Activated CD4-positive, alpha-beta memory T cell treated with anti-CD3 and anti-CD28 coated beads for 36 hours (primary cell): ENCODE results near the gene NCOA4. TPM values are rescaled to one million over a fixed set of nuclear protein-coding genes. Genes with fewer than 3 reads are reported as not detected.
"Not testable (repeated sequence)": the region's sequence is repeated elsewhere in the genome, so short reads cannot be mapped to it uniquely, and the experiment has no call there.

Experiments
- CTCF ChIA-PET: fragments of 350-600 bp; sonication (Branson Sonifier 250); formaldehyde crosslinking; loops from one replicate; lab custom pipeline; 2021; ENCODE audit warnings: antibody characterized with exemption, inconsistent platforms; lab: Charles Lee
- POLR2A ChIA-PET: fragments of 350-600 bp; sonication (Branson Sonifier 250); formaldehyde crosslinking; loops from one replicate; lab custom pipeline; 2021; ENCODE audit warnings: antibody characterized with exemption; lab: Charles Lee
- DNase-seq: peaks from one replicate; pipeline ENCODE4 v3.0.0-alpha.2; 2020
- H3K27ac Mint-ChIP-seq: one replicate; pipeline ENCODE4 v1.8.0; 2021; ENCODE audit warnings: mixed read lengths
- H3K27me3 Mint-ChIP-seq: one replicate; pipeline ENCODE4 v1.8.0; 2021; ENCODE audit warnings: mixed read lengths
- H3K36me3 Mint-ChIP-seq: one replicate; pipeline ENCODE4 v1.8.0; 2021; ENCODE audit warnings: mixed read lengths
- H3K4me1 Mint-ChIP-seq: one replicate; pipeline ENCODE4 v1.8.0; 2021; ENCODE audit warnings: low read depth, mixed read lengths
- H3K4me3 Mint-ChIP-seq: one replicate; pipeline ENCODE4 v1.8.0; 2021; ENCODE audit warnings: mild to moderate bottlenecking, mixed read lengths
- H3K9me3 Mint-ChIP-seq: one replicate; pipeline ENCODE4 v1.8.0; 2021; ENCODE audit warnings: mixed read lengths
- intact Hi-C: fragments of 100-400 bp; cut with micrococcal nuclease; formaldehyde crosslinking; loops from one replicate; pipeline ENCODE4 v1.15.1; 2023
- total RNA-seq, 2 experiments: library from RNA; stranded (reverse); gene quantifications; one replicate each; pipeline ENCODE4 v1.2.3, GENCODE V29; 2021

The NCOA4 gene
- total RNA-seq, 2 experiments from 2014 or later, result 79.9 to 85.3 TPM

DNA sequence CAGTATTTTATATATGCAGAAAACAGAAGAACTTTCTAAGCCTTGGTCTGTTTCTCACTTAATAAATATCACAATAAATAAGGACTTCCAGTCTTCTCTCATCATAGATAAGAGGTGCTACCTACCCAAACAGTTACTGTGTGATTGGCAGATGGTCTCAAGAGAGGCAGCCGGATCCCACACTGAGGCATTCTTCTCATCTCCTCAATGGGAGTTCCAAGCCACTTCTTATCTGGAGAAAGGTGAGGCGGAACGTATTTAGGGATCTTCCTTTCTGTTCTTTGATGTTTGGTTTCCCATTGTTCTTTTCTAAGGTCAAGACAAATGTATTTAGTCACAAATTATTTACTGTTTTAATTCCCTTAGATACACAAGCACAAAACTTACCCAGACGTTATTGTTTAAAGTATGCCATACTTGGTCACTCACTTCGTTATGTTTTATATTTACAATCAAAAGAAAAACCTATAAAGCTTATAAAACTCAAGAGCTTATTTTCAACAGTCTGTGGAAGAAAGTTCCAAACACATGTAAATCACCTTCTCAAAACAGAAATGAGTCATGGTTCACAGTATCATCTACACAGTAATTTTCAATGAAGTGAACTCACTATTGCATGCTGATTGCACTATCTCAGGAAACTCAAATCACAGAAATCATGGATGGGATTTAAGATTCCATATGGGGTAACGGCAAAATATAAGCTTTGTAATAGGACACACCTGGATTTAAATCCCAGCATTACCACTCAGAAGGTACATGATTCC, 67.6 kb downstream of the NCOA4 start:
- intact Hi-C loops, H3K27me3 Mint-ChIP-seq, H3K9me3 Mint-ChIP-seq, H3K36me3 Mint-ChIP-seq, DNase-seq, H3K4me1 Mint-ChIP-seq, H3K27ac Mint-ChIP-seq, H3K4me3 Mint-ChIP-seq, CTCF ChIA-PET, POLR2A ChIA-PET: not testable (repeated sequence)

DNA sequence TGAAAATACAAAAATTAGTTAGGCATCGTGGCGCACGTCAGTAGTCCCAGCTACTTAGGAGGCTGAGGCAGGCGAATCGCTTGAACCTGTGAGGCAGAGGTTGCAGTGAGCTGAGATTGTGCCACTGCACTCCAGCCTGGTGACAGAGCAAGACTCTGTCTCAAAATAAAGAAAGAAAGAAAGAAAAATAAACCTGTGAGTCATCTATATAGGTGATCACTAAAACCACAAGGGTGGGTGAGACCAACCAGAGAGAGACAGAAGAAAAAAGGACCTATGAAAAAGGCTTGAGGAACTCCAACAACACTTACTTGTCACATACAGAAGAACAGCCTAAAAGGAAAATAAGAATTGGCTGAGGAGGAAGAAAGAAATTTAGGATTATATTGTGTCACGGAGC, 72.5 kb downstream of the NCOA4 start:
- H3K36me3 Mint-ChIP-seq, H3K27ac Mint-ChIP-seq, intact Hi-C loops, H3K9me3 Mint-ChIP-seq, H3K4me1 Mint-ChIP-seq, H3K27me3 Mint-ChIP-seq, DNase-seq, H3K4me3 Mint-ChIP-seq, CTCF ChIA-PET, POLR2A ChIA-PET: not testable (repeated sequence)

DNA sequence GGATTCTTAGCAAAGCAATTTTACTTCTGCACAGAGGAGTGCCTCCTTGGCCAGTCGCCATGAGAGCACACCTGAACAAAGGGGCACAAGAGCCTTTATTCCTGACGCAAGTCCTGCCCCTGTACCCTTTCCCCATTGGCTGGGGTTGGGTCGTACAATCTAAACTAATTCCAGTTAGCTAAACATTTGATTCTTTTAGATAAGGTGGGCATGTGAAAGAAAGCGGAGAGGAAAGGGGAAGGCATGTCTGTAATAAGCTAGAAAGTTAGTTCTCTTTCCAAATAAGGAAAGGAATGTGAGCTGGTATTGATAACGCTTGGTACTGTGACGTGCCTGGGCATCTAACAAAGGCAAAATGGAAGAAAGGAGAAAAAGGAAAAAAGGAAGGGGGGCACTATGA, 73.8 kb downstream of the NCOA4 start:
- DNase-seq, H3K27ac Mint-ChIP-seq, H3K27me3 Mint-ChIP-seq, H3K36me3 Mint-ChIP-seq, POLR2A ChIA-PET, CTCF ChIA-PET, H3K9me3 Mint-ChIP-seq, intact Hi-C loops, H3K4me1 Mint-ChIP-seq, H3K4me3 Mint-ChIP-seq: not testable (repeated sequence)

Other genes starting within 250 kb of the NCOA4 start
- gene AGAP4, start 183.1 kb downstream of the NCOA4 start, total RNA-seq, result 10 to 100 TPM; 10.3 to 13.4 TPM
- gene TIMM23, start 58.1 kb downstream of the NCOA4 start, total RNA-seq, result 10 to 100 TPM; 70.2 to 73.4 TPM
- gene MSMB, start 15.6 kb upstream of the NCOA4 start, total RNA-seq, result not detected